ENCODE data around the gene OSER1. TPM values are rescaled to one million over a fixed set of nuclear protein-coding genes. Genes with fewer than 3 reads are reported as not detected.

The OSER1 gene
- total RNA-seq, 4 donors from 2014 or later = 37.6 to 55.3 (median 38.2) TPM

DNA sequence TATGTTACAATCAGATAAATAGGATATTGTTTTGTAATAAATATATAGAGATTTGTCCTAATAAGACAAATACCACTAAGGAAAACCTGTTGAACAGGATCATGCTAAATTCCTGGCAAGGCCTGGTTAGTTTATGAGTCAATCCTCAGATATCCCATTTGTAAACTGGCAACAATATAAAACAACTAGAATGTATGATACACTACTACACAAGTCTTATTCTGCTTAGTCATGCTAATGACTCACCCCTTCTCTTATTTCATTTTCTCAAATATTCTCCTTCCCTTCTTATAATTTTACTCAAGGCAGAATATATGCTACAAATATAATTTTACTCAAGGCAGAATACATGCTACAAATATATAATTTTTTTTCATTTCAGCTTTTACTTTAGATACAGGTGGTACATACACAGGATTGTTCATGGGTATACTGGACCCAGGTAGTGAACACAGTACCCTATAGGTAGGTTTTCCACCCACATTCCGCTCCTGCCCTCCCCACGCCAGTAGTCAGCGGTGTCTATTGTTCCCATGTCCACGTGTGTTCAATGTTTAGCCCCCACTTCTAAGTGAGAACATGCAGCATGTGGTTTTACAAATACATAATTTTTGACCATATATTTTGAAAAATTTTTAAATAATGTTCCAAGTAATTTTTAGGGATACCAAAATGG lies 6.3 kb downstream of the OSER1 start:
- no peak overlapping the region for H3K4me3 ChIP-seq
- no peaks in the 10 kb centered on the region for H3K27me3 ChIP-seq
- peak overlapping the region in 1 of 4 donors; percentile 52 for H3K27ac ChIP-seq
- TF ChIP-seq POLR2A (IDR thresholded peaks at IDR 0.05) = no peak
- TF ChIP-seq, protein P1, sequence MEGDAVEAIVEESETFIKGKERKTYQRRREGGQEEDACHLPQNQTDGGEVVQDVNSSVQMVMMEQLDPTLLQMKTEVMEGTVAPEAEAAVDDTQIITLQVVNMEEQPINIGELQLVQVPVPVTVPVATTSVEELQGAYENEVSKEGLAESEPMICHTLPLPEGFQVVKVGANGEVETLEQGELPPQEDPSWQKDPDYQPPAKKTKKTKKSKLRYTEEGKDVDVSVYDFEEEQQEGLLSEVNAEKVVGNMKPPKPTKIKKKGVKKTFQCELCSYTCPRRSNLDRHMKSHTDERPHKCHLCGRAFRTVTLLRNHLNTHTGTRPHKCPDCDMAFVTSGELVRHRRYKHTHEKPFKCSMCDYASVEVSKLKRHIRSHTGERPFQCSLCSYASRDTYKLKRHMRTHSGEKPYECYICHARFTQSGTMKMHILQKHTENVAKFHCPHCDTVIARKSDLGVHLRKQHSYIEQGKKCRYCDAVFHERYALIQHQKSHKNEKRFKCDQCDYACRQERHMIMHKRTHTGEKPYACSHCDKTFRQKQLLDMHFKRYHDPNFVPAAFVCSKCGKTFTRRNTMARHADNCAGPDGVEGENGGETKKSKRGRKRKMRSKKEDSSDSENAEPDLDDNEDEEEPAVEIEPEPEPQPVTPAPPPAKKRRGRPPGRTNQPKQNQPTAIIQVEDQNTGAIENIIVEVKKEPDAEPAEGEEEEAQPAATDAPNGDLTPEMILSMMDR (IDR thresholded peaks at IDR 0.05) = no peak
- H3K4me1 ChIP-seq = peaks cover 0 to 38% (median 0%) of the 10 kb centered on the region in 4 donors
- no peak for DNase-seq
- H3K9me3 ChIP-seq = no peaks in the 10 kb centered on the region
- H3K36me3 ChIP-seq = peaks cover 0 to 63% (median 0%) of the 10 kb centered on the region in 3 donors

DNA sequence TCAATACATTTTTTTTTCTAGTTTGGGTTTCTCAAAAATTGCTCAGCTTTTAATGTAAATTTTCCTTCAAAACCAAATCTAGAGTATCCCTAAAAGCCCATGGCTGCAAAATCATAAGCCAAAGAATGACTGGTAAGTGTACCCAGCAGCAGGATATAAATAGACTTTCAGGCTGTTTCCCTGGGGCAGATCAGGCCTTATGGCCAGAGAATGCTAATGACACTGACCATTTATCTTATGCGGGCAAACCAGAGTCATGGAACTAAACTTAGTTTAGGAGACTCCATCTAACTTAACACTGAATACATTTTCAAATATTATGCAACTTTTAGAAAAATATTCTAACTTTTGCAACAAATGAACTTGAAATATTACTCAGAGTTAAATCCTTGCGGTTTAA lies 7.4 kb downstream of the OSER1 start:
- TF ChIP-seq POLR2A (IDR thresholded peaks at IDR 0.05) = no peak
- Histone ChIP-seq H3K4me1 (peaks cover 0 to 27% (median 0%) of the 10 kb centered on the region in 4 donors), H3K27me3 (no peaks in the 10 kb centered on the region), H3K36me3 (peaks cover 0 to 74% (median 0%) of the 10 kb centered on the region in 3 donors), H3K9me3 (no peaks in the 10 kb centered on the region), H3K27ac (peak overlapping the region in 1 of 4 donors; percentile 12), H3K4me3 (no peak overlapping the region)
- no peak for DNase-seq

DNA sequence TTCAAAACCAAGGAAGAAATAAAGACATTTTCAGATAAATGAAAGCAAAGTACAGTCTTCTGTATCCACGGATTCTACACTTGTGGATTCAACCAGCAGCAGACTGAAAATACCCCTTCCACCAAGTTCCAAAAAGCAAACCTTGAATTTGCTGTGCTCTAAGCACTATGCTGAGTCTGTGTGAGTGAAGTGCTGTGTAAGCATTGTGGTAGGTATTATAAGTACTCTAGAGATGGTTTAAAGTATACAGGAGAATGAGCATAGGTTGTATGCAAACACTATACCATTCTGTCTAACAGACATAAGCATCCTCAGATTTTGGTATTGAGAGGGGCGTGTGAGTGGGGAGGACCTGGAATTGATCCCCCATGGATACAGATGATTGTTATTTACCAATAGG lies 9.6 kb downstream of the OSER1 start:
- no peak for TF ChIP-seq POLR2A (IDR thresholded peaks at IDR 0.05)
- TF ChIP-seq, protein P1 (IDR thresholded peaks at IDR 0.05) = no peak
- Histone ChIP-seq H3K4me1 (peaks cover 0 to 8% (median 0%) of the 10 kb centered on the region in 4 donors), H3K4me3 (no peak overlapping the region), H3K36me3 (peaks cover 0 to 89% (median 0%) of the 10 kb centered on the region in 3 donors), H3K9me3 (no peaks in the 10 kb centered on the region), H3K27ac (no peak overlapping the region), H3K27me3 (no peaks in the 10 kb centered on the region)
- DNase-seq = no peak

DNA sequence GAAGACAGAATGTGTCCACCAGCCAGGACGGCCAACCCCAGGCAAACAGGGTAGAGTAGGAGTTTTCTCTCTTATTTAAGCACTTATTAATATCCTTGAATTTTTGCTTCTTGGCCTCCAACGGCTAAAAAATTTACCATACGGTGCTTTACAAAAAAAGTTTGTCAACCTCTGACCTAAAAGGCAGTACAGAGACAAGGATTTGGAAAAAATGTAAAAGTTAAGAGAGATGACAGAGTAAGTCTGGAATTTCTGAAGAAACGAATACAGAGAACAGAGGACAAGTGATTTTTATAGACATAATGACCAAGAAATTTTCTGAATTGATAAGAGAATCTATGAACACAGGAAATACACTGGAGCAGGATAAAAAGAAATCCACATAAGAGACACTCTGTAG lies 10.2 kb downstream of the OSER1 start:
- no peak overlapping the region for H3K27ac ChIP-seq
- no peaks in the 10 kb centered on the region for H3K27me3 ChIP-seq
- no peak overlapping the region for H3K4me3 ChIP-seq
- H3K36me3 ChIP-seq = peaks cover 0 to 84% (median 0%) of the 10 kb centered on the region in 3 donors
- H3K4me1 ChIP-seq = peaks cover 0 to 8% (median 0%) of the 10 kb centered on the region in 4 donors
- H3K9me3 ChIP-seq = no peaks in the 10 kb centered on the region
- DNase-seq = no peak
- TF ChIP-seq POLR2A (IDR thresholded peaks at IDR 0.05) = no peak
- TF ChIP-seq, protein P1 (IDR thresholded peaks at IDR 0.05) = no peak

DNA sequence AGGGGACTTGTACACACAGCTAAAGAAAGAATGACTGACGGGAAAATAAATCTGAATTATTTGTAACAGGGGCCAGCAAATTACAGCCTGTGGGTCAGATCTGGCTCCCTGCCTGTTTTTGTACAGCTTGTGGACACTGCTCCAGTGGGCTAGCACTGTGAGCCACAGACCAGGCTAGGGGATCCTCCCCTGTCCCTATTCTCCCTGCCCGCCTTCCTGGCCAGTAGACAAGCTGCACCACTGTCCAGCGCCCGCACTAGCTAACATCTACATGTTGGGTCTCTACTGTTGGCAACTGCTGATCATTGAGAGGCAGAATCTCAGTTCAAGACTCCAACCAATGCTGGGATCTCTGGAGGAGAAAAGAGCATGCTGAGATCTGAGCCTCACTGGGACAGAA lies 10.7 kb downstream of the OSER1 start:
- no peak for DNase-seq
- peaks cover 0 to 79% (median 0%) of the 10 kb centered on the region in 3 donors for H3K36me3 ChIP-seq
- H3K4me1 ChIP-seq = peaks cover 0 to 7% (median 0%) of the 10 kb centered on the region in 4 donors
- H3K4me3 ChIP-seq = no peak overlapping the region
- no peak for TF ChIP-seq POLR2A (IDR thresholded peaks at IDR 0.05)
- TF ChIP-seq, protein P1 (IDR thresholded peaks at IDR 0.05) = no peak
- no peaks in the 10 kb centered on the region for H3K27me3 ChIP-seq
- H3K27ac ChIP-seq = no peak overlapping the region
- no peaks in the 10 kb centered on the region for H3K9me3 ChIP-seq

DNA sequence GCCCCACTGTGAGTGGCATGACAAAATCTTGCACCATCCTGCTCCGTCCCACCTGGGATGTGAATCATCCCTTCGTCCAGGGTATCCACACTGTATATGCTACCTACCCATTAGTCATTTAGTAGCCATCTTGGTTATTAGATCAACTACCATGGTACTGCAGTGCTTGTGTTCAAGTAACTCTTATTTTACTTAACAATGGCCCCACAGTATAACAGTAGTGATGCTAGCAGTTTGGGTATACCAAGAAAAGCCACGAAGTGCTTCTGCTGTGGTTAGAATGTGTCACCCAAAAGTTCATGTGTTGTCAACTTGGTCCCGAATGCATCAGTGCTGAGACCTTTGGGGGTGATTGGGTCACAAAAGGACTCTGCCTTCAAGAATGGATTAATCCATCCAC lies 11.7 kb downstream of the OSER1 start:
- Histone ChIP-seq H3K36me3 (peaks cover 0 to 74% (median 0%) of the 10 kb centered on the region in 3 donors), H3K9me3 (no peaks in the 10 kb centered on the region), H3K4me3 (no peak overlapping the region), H3K27ac (no peak overlapping the region), H3K4me1 (no peaks in the 10 kb centered on the region), H3K27me3 (no peaks in the 10 kb centered on the region)
- no peak for DNase-seq
- TF ChIP-seq, protein P1 (IDR thresholded peaks at IDR 0.05) = no peak
- TF ChIP-seq POLR2A (IDR thresholded peaks at IDR 0.05) = no peak

All from Peyer's patch (tissue), 4 donors.